T-helper 22 cell (primary cell): Measurements from ENCODE around the gene OR51B4.
"Not testable (repeated sequence)": the region's sequence is repeated elsewhere in the genome, so short reads cannot be mapped to it uniquely, and the experiment has no call there.

ENCODE experiments used
- DNase-seq: peaks from one replicate; pipeline ENCODE4 v3.0.0-alpha.2; 2020; ENCODE audit warnings: low read depth

OR51B4 gene

GRCh38 chr11:5294342-5294995, 7.3 kb downstream of the OR51B4 start:
- not testable (repeated sequence) for DNase-seq

- no peak for DNase-seq
Observed at GRCh38 chr11:5293028-5293427, 8.7 kb downstream of the OR51B4 start.

- no peak for DNase-seq
Observed at GRCh38 chr11:5291207-5291838, 10.4 kb downstream of the OR51B4 start.

GRCh38 chr11:5290106-5290505, 11.6 kb downstream of the OR51B4 start:
- no peak for DNase-seq

GRCh38 chr11:5289696-5290095, 12.1 kb downstream of the OR51B4 start:
- no peak for DNase-seq

- DNase-seq: no peak
Observed at GRCh38 chr11:5288906-5289550, 12.7 kb downstream of the OR51B4 start.

GRCh38 chr11:5288108-5288905, 13.4 kb downstream of the OR51B4 start:
- DNase-seq: no peak

- no peak for DNase-seq
Observed at GRCh38 chr11:5286901-5287300, 14.8 kb downstream of the OR51B4 start.

- no peak for DNase-seq
Observed at GRCh38 chr11:5286351-5286750, 15.4 kb downstream of the OR51B4 start.

- DNase-seq: no peak
Observed at GRCh38 chr11:5285703-5286340, 15.9 kb downstream of the OR51B4 start.

- DNase-seq: no peak
Observed at GRCh38 chr11:5284637-5285036, 17.1 kb downstream of the OR51B4 start.

GRCh38 chr11:5283882-5284281, 17.9 kb downstream of the OR51B4 start:
- DNase-seq: no peak

- no peak for DNase-seq
Observed at GRCh38 chr11:5283086-5283485, 18.7 kb downstream of the OR51B4 start.

GRCh38 chr11:5282628-5283027, 19.1 kb downstream of the OR51B4 start:
- DNase-seq: no peak

GRCh38 chr11:5281596-5281995, 20.1 kb downstream of the OR51B4 start:
- no peak for DNase-seq

GRCh38 chr11:5280582-5281102, 21.1 kb downstream of the OR51B4 start:
- DNase-seq: no peak

- DNase-seq: no peak
Observed at GRCh38 chr11:5279471-5280090, 22.2 kb downstream of the OR51B4 start.

GRCh38 chr11:5277807-5278382, 23.9 kb downstream of the OR51B4 start:
- no peak for DNase-seq

GRCh38 chr11:5276697-5277096, 25.0 kb downstream of the OR51B4 start:
- DNase-seq: no peak

- DNase-seq: no peak
Observed at GRCh38 chr11:5275369-5276110, 26.2 kb downstream of the OR51B4 start.
